Measurements from ENCODE around the gene MYO5C. TPM values are rescaled to one million over a fixed set of nuclear protein-coding genes. Genes with fewer than 3 reads are reported as not detected.

MYO5C gene
- total RNA-seq, 1 donor from 2014 or later: 56.3 TPM

GRCh38 chr15:52277575-52277974 is 18.0 kb downstream of the MYO5C start:
- no peak for DNase-seq (ENCODE audit: low spot score)

- no peak for DNase-seq (ENCODE audit: low spot score)
Observed at GRCh38 chr15:52276256-52276770, 19.3 kb downstream of the MYO5C start.

- no peak for DNase-seq (ENCODE audit: low spot score)
Observed at GRCh38 chr15:52263563-52264282, 31.9 kb downstream of the MYO5C start.

GRCh38 chr15:52262364-52262763 is 33.2 kb downstream of the MYO5C start:
- no peak for DNase-seq (ENCODE audit: low spot score)

- peak; percentile 83 for DNase-seq (ENCODE audit: low spot score)
Observed at GRCh38 chr15:52261498-52262242, 33.9 kb downstream of the MYO5C start.

GRCh38 chr15:52261026-52261425 is 34.6 kb downstream of the MYO5C start:
- no peak for DNase-seq (ENCODE audit: low spot score)

- DNase-seq (ENCODE audit: low spot score): no peak
Observed at GRCh38 chr15:52259503-52259902, 36.1 kb downstream of the MYO5C start.

GRCh38 chr15:52258461-52258860 is 37.1 kb downstream of the MYO5C start:
- DNase-seq (ENCODE audit: low spot score): no peak

- no peak for DNase-seq (ENCODE audit: low spot score)
Observed at GRCh38 chr15:52257734-52258062, 37.9 kb downstream of the MYO5C start.

GRCh38 chr15:52256930-52257733 is 38.5 kb downstream of the MYO5C start:
- DNase-seq (ENCODE audit: low spot score): no peak

- DNase-seq (ENCODE audit: low spot score): peak; percentile 75
Observed at GRCh38 chr15:52256366-52256765, 39.2 kb downstream of the MYO5C start.

GRCh38 chr15:52255935-52256334 is 39.7 kb downstream of the MYO5C start:
- no peak for DNase-seq (ENCODE audit: low spot score)

- no peak for DNase-seq (ENCODE audit: low spot score)
Observed at GRCh38 chr15:52255008-52255407, 40.6 kb downstream of the MYO5C start.

- no peak for DNase-seq (ENCODE audit: low spot score)
Observed at GRCh38 chr15:52254391-52254790, 41.2 kb downstream of the MYO5C start.

GRCh38 chr15:52252781-52253180 is 42.8 kb downstream of the MYO5C start:
- no peak for DNase-seq (ENCODE audit: low spot score)

GRCh38 chr15:52251144-52251860 is 44.3 kb downstream of the MYO5C start:
- no peak for DNase-seq (ENCODE audit: low spot score)

- DNase-seq (ENCODE audit: low spot score): no peak
Observed at GRCh38 chr15:52247461-52247860, 48.1 kb downstream of the MYO5C start.

GRCh38 chr15:52246686-52247431 is 48.7 kb downstream of the MYO5C start:
- peak; percentile 33 for DNase-seq (ENCODE audit: low spot score)

GRCh38 chr15:52243697-52244555 is 51.7 kb downstream of the MYO5C start:
- no peak for DNase-seq (ENCODE audit: low spot score)

GRCh38 chr15:52243286-52243685 is 52.3 kb downstream of the MYO5C start:
- DNase-seq (ENCODE audit: low spot score): no peak
